MM.1S (cell line): ENCODE results near the gene FBXO45.

Experiments
- EZH2 ChIP-seq: fragments of 300-600 bp; sonication (generic); optimal IDR thresholded peaks from 2 replicates; pipeline ENCODE3; 2017; ENCODE audit warnings: low read depth, mild to moderate bottlenecking, antibody characterized with exemption, low read length, mixed read lengths
- TF ChIP-seq, protein P1 (sequence below): fragments of 300-600 bp; sonication (generic); IDR thresholded peaks from 2 replicates; pipeline ENCODE4 v1.5.1; 2016; ENCODE audit warnings: antibody characterized with exemption, low read length, mixed read lengths

DNA sequence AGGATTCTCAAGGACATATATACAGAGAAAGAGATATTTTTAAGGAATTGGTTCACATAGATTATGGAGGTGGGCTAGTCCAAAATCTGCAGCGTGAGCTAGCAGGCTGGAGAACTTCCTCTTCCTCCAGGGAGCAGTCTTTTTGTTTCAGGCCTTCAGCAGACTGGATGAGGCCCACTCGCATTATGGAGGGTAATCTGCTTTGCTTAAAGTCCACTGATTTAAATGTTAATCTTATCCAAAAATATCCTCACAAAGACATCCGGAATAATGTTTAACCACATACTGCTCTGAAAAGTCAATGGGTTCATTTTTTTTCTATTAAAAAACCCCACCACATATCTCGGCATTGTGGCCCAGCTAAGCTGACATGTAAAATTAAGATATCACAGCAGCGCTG, 48.8 kb downstream of the FBXO45 start:
- TF ChIP-seq, protein P1, sequence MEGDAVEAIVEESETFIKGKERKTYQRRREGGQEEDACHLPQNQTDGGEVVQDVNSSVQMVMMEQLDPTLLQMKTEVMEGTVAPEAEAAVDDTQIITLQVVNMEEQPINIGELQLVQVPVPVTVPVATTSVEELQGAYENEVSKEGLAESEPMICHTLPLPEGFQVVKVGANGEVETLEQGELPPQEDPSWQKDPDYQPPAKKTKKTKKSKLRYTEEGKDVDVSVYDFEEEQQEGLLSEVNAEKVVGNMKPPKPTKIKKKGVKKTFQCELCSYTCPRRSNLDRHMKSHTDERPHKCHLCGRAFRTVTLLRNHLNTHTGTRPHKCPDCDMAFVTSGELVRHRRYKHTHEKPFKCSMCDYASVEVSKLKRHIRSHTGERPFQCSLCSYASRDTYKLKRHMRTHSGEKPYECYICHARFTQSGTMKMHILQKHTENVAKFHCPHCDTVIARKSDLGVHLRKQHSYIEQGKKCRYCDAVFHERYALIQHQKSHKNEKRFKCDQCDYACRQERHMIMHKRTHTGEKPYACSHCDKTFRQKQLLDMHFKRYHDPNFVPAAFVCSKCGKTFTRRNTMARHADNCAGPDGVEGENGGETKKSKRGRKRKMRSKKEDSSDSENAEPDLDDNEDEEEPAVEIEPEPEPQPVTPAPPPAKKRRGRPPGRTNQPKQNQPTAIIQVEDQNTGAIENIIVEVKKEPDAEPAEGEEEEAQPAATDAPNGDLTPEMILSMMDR = no peak
- TF ChIP-seq EZH2 = no peak
